CD4-positive, alpha-beta T cell treated with Interleukin-6 for 4 hours (primary cell): ENCODE data around the gene DDX60.
"Not testable (repeated sequence)": the region's sequence is repeated elsewhere in the genome, so short reads cannot be mapped to it uniquely, and the experiment has no call there.

Experiments used
- DNase-seq: peaks from one replicate; pipeline ENCODE4 v3.0.0-alpha.2; 2020; ENCODE audit warnings: mixed read lengths

DDX60 gene

GRCh38 chr4:168285850-168286249, 32.7 kb downstream of the DDX60 start:
- not testable (repeated sequence) for DNase-seq

DNA sequence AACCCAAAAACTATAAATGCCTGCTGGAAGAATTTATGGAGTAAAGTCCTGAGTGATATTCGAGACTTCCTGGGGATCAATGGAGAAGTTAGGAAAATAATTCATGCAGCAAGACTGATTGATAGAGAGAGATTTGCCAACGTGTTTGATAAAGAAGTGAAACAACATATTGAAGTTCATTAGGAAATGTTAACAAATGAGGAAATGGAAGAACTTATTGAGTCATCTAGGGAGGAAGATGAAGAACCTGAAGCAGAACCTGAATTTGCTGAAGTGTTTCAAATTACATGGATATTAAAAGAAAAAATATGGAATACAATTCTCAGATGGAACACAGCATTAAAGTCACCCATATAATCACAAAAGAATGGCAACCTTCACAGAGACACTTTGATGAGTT, 39.0 kb downstream of the DDX60 start:
- no peak for DNase-seq

DNA sequence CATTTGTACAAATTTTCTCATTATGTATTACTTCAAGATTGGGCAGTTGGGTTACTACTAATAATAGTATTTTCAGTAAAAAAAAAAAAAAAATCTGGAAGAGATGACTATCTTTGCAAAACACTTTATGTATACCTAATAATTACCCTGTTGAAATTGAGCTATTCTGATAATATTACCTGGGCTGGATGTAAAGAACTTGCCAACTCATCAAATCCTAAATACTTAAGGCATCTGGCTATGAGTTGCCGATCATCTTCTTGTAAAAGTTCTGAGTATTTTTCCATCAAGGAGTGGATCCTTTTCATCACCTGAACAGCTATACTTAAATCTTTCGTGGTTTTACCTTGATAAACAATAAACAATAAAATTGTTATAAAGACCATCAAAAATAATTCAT, 42.7 kb downstream of the DDX60 start:
- DNase-seq = no peak

GRCh38 chr4:168274871-168275270, 43.7 kb downstream of the DDX60 start:
- no peak for DNase-seq

DNA sequence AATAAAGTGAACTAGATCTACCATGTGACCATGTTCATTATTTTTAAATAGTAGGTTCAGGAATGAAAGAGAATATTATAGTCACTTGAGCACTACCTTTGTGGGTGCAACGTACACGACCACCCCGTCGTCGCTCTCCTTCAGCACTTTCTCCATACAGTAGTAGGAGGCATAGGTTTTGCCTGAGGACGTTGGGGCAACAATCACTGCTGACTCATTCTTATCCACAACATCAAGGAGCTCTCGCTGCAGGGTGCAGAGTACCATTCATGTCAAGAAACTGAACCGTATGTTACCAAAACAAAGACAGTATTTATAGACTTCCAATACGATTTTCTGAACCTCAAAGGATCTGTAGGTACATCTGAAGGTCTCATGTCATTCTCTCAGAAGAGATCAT, 44.7 kb downstream of the DDX60 start:
- no peak for DNase-seq

GRCh38 chr4:168272488-168272887, 46.1 kb downstream of the DDX60 start:
- DNase-seq = no peak

- DNase-seq = no peak
These were observed 48.7 kb downstream of the DDX60 start for GRCh38 chr4:168269896-168270295.

DNA sequence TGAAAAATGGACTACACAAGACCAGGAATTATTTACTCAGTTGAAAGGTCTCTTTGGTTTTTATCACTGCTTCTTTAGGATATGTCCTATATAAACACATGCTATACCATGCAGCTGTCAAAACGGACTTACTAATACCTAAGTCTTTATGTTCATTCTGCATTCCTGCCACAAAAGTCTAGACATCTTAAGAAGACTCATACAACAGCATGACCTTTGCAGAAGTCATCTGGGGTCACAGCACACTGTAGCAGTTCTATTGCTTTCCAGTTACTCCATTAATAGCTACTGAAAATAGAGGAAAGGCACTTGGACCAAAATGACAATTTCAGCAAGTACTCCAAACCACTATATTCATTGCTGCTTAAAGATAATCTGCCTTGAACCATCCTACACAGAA, 53.2 kb downstream of the DDX60 start:
- no peak for DNase-seq

DNA sequence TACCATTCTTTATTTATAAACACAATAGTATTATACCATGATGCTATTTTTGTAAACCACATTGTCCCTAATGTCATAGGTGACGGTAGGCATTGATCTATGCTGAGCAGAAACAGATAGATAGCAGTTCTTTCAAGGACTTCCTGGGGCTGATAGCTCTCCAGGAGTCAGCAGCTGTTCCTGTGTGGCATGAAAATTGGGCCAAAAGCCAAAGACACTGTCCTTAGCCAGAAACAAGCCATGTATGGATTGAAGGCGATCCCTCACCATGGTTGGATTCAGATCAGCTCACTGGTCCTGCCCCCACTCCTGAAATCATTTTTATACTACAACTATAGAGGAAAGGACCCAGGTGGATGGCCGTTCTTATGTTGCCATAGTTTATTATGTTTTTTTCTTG, 53.6 kb downstream of the DDX60 start:
- DNase-seq = no peak

- no peak for DNase-seq
These were observed 55.5 kb downstream of the DDX60 start for GRCh38 chr4:168263039-168263438.

GRCh38 chr4:168259096-168259495, 59.5 kb downstream of the DDX60 start:
- DNase-seq = no peak

DNA sequence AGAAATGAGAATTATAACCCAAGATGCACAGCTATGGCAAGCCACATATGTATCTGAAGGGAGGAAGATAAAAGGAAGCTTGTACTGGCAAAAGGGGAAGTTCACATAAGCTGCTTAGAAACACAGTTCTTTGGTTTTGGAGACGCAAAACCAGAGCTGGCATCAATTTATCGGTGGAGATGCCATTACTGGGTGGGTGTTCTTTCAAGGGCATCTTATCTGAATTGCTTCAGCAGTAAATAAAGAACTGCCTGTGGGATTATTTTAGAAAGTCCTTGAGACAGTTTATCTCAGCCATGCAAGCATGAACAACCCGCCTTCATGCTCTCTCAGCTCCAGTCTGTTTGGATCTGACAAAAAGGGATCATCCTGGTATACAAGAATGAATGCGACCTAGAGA, 60.8 kb downstream of the DDX60 start:
- no peak for DNase-seq

DNA sequence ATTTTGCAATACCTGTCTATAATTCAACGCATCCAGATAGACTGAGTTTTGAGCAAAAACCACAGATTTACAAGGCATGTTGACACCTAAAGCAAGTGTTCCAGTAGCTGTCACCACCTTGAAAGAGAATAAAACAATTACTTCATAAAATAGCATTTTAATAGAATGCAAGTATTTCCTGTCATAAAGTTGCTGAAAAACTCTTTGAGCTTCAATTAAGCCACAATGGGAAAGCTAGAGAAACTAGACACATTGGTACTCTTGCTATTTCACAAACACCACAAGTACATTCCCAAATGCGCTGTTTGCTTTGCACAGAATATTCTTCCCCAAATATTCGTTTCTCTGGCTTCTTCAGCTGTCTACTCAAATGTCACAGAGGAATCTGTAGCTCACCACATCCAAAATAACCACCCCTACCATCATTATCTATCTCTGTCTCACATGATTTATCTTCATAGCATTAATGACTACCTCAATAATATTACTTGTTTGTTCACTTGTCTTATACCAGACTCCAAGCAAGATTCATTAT, 70.3 kb downstream of the DDX60 start:
- DNase-seq = no peak

GRCh38 chr4:168247603-168248002, 70.9 kb downstream of the DDX60 start:
- DNase-seq = no peak

- no peak for DNase-seq
These were observed 76.6 kb downstream of the DDX60 start for GRCh38 chr4:168241953-168242352.

DNA sequence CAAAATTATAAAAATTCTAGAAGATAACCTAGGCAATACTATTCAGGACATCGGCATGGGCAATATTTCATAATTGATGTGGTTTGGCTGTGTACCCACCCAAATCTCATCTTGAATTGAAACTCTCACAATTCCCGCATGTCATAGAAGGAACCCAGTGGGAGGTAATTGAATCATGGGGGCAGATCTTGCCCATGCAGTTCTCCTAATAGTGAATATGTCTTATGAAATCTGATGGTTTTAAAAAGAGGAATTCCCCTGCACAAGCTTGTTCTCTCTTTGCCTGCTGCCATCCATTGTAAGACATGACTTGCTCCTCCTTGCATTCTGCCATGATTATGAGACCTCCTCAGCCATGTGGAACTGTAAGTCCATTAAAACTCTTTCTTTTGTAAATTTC, 77.7 kb downstream of the DDX60 start:
- no peak for DNase-seq

DNA sequence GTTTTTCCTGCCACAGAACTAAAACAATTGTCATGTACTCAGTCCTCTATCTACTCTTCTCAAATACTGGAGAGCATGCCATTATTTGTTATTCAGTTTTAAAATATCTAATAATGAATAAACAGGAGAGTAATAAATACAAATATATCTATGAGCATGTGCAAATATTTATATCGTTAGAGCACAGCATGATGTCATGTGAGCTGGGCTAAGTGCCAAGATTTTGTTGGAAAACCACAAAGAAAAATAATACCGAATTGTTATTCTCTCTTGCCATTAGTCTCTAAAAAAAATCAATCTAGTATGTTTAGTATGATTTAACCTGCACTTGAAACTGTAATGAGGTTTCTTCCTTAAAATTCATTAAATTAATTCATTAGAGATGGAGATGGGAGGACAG, 97.3 kb downstream of the DDX60 start:
- no peak for DNase-seq

DNA sequence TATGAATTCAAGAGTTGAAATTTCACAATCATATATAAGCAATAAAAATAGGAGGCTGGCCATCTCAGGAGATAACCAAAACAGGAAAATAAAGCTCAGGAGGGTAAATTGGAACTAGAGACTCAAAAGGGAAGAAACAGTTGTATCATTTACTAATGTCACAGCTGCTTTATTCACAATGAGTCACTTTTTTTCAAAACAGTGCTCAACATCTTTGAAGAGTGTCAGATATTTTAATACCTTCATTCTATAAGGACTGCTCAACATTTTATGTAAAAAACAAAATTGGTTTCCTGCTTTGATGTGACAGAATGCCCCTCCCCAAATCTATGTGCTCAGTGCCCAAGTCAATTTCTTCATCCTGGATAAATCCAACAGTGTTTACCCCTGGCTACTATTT, 97.7 kb downstream of the DDX60 start:
- no peak for DNase-seq

- no peak for DNase-seq
These were observed 99.9 kb downstream of the DDX60 start for GRCh38 chr4:168218645-168219044.

DNA sequence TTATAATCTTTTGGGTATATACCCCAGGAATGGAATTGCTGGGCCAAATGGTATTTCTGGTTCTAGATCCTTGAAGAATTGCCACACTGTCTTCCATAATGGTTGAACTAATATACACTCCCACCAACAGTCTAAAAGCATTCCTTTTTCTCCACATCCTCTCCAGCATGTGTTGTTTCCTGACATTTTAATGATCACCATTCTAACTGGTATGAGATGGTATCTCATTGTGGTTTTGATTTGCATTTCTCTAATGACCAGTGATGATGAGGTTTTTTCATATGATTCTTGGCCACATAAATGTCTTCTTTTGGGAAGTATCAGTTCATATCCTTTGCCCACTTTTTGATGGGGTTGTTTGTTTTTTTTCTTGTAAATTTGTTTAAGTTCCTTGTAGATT, 105.0 kb downstream of the DDX60 start:
- DNase-seq = not testable (repeated sequence)

DNA sequence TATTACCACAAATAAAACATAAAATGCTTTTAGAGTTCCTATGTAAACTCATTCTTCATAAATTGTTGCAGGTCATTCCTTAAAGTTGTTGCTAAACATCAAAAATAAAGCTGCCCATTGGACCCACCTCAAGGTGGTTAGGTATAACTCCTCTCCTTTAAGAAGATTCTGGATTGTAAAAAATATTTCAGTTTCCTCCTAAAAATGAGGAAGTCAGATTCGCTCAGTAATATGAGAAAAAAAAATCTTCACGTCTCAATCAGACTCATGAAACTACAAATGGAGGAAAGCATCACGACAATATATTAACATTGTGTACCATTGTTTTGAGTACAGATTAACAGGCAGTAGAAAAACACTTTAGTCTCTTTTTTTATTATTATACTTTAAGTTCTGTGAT, 105.9 kb downstream of the DDX60 start:
- DNase-seq = no peak

- no peak for DNase-seq
These were observed 109.5 kb downstream of the DDX60 start for GRCh38 chr4:168208957-168209614.

GRCh38 chr4:168203233-168203911, 115.2 kb downstream of the DDX60 start:
- no peak for DNase-seq

- no peak for DNase-seq
These were observed 117.9 kb downstream of the DDX60 start for GRCh38 chr4:168200685-168201084.
